ENCODE data around the gene DLGAP1. TPM values are rescaled to one million over a fixed set of nuclear protein-coding genes. Genes with fewer than 3 reads are reported as not detected.

The DLGAP1 gene
- total RNA-seq, 1 donor from 2014 or later: 3.2 TPM

DNA sequence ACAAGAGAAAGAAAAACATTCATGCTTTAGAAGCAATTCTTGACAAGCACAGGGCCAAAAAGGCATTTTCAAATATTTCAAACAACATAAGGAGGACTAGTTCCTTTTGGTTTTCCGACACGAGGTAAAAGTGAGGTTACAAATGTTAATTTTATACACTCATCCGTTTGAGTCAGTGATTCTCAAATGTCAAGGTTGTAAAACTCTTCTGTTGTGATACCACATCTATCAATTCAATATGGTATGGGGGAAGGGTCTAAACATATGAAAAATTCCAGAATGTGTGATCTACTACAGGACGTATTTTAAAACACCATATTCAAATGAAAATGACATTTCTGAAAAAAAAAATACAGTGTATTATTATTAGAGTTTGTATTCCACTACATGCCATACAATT, 952.5 kb downstream of the DLGAP1 start:
- Histone ChIP-seq H3K9me3 (no peaks in the 10 kb centered on the region), H3K4me3 (no peak overlapping the region), H3K36me3 (no peaks in the 10 kb centered on the region), H3K27me3 (no peaks in the 10 kb centered on the region), H3K4me1 (peaks cover 13% of the 10 kb centered on the region), H3K27ac (no peak overlapping the region)
- TF ChIP-seq, protein P1, sequence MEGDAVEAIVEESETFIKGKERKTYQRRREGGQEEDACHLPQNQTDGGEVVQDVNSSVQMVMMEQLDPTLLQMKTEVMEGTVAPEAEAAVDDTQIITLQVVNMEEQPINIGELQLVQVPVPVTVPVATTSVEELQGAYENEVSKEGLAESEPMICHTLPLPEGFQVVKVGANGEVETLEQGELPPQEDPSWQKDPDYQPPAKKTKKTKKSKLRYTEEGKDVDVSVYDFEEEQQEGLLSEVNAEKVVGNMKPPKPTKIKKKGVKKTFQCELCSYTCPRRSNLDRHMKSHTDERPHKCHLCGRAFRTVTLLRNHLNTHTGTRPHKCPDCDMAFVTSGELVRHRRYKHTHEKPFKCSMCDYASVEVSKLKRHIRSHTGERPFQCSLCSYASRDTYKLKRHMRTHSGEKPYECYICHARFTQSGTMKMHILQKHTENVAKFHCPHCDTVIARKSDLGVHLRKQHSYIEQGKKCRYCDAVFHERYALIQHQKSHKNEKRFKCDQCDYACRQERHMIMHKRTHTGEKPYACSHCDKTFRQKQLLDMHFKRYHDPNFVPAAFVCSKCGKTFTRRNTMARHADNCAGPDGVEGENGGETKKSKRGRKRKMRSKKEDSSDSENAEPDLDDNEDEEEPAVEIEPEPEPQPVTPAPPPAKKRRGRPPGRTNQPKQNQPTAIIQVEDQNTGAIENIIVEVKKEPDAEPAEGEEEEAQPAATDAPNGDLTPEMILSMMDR (IDR thresholded peaks at IDR 0.05): no peak
- no peak for TF ChIP-seq POLR2AphosphoS5 (IDR thresholded peaks at IDR 0.05; ENCODE audit: insufficient read depth in 1 of 2, low read depth in 1 of 2)
- TF ChIP-seq POLR2A (IDR thresholded peaks at IDR 0.05): no peak
- intact Hi-C loops (cut with DNase I): no loop called here
- DNase-seq (ENCODE audit: extremely low spot score in 2 of 2): no peak

DNA sequence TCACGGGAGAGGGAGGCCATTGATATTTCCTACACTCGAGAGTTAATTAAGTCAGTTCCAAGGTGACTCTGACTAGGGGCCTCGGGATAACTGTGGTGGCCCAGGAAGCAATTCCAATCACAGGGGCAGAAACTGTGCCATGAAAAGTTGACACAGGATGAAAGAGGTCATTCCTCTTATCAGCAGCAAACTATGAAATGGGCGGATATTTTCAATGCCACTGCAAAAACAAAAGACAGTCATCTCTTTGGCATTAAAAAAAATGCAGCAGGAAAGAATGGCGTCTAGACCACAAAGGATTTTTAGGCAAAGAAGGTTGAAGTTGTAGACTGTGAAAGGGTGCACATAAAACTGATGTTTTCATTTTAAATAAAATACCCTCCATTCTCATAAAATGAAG, 955.1 kb downstream of the DLGAP1 start:
- intact Hi-C loops (cut with DNase I): no loop called here
- H3K36me3 ChIP-seq: no peaks in the 10 kb centered on the region
- peaks cover 13% of the 10 kb centered on the region for H3K4me1 ChIP-seq
- H3K4me3 ChIP-seq: peak overlapping the region in 1 of 2 donors; percentile 45
- H3K9me3 ChIP-seq: no peaks in the 10 kb centered on the region
- no peak for DNase-seq (ENCODE audit: extremely low spot score in 2 of 2)
- no peak for TF ChIP-seq POLR2A (IDR thresholded peaks at IDR 0.05)
- no peak overlapping the region for H3K27ac ChIP-seq
- no peaks in the 10 kb centered on the region for H3K27me3 ChIP-seq

DNA sequence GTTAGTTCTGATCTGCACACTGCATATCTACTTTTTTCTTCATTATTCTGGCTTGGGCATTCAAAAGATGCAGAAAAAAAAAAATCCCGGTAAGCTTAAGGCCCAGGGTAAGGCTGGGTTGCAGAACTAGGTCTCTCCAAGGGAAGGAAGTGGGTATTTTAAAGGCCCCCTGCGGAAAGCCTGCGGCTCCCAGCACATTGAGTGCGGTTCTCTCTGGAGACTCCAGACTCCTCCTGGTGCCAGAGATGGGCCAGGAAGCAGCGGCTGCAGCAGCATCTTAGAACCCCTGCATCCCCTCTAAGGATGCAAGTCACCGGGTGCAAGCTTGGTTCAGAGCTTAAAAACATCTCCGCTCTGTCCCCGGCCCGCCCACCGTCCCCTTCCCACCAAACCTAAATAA, 955.6 kb downstream of the DLGAP1 start:
- peaks cover 13% of the 10 kb centered on the region for H3K4me1 ChIP-seq
- H3K36me3 ChIP-seq: no peaks in the 10 kb centered on the region
- peak overlapping the region; percentile 37 to 45 for H3K4me3 ChIP-seq
- no peak for DNase-seq (ENCODE audit: extremely low spot score in 2 of 2)
- no peaks in the 10 kb centered on the region for H3K9me3 ChIP-seq
- no peak overlapping the region for H3K27ac ChIP-seq
- intact Hi-C loops (cut with DNase I): no loop called here
- TF ChIP-seq, protein P1 (IDR thresholded peaks at IDR 0.05): no peak
- TF ChIP-seq POLR2A (IDR thresholded peaks at IDR 0.05): no peak
- no peak for TF ChIP-seq POLR2AphosphoS5 (IDR thresholded peaks at IDR 0.05; ENCODE audit: insufficient read depth in 1 of 2, low read depth in 1 of 2)
- no peaks in the 10 kb centered on the region for H3K27me3 ChIP-seq

DNA sequence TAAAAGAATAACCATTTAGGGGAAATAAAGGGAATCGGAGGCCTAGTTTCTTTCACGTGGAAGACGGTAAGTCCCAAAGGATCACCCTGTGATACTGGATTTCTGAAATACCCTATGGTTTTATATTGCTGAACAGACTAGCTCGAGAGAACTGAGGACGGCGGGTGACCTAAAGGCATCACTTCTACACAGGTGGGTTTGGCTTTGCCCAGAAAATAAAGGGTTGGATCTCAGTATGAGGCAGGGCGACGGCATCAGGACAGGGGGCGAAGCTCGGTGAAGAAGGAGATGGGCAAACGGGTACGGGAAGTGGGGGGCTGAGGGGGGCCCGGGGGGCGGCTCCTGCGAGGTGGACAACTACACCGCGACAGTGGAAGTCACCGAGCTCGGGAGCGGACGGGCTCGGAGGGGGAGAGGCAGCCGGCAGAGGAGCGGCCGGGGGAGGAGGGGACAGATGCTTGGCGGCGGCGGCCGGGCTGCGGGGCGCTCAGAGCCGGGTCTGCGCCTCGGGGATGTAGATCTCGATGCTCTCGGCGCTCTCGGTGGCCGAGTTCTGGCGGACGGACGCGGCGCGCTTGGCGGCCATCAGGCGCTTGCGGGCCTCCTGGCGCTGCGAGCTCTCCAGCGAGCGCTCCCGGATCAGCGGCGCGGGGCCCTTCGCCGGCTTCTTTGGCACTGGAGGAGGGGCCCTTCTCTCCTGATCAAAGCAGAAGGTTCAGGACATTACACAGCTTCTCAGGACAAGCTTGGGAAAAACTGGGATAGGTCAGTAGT, 956.2 kb downstream of the DLGAP1 start:
- Histone ChIP-seq H3K4me1 (peaks cover 13% of the 10 kb centered on the region), H3K4me3 (peak overlapping the region; percentile 37 to 45), H3K27me3 (no peaks in the 10 kb centered on the region), H3K9me3 (no peaks in the 10 kb centered on the region), H3K27ac (no peak overlapping the region), H3K36me3 (no peaks in the 10 kb centered on the region)
- no peak for DNase-seq (ENCODE audit: extremely low spot score in 2 of 2)
- TF ChIP-seq, protein P1 (IDR thresholded peaks at IDR 0.05): no peak
- TF ChIP-seq POLR2A (IDR thresholded peaks at IDR 0.05): no peak
- TF ChIP-seq POLR2AphosphoS5 (IDR thresholded peaks at IDR 0.05; ENCODE audit: insufficient read depth in 1 of 2, low read depth in 1 of 2): no peak
- intact Hi-C loops (cut with DNase I): no loop called here

DNA sequence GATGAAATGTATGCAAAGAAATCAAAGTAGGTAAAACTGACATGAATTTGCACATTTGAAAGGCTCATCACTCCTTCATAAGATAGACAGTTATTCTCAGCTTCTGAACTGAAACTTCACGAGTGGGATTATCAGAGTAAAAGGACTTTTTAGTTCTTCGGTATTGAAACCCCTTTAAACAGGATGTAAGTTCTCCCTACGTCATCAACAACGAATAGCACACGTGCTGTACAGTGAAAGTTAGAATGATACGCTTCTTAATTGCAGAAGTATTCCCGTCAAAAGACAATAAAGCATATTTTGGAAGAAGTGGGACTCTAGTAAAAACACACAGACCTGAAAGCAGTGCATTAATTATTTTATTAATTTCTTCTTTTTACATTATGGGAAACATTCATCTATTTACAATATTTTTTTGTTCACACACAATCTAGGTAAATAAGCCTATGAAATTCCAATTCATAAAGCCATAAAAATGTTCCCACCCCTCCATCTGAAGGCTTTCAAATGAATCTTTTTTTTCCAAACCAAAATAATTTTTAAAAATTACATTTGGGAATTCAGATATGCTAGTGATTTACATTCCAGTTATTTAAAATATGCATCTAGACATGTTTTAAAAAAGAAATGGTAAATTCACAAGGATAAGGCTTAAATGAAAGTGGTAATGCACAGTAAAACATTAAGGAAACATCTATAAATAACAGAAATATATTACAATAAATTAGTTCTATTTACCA, 959.2 kb downstream of the DLGAP1 start:
- intact Hi-C loops (cut with DNase I): no loop called here

More for the DNA sequence above, 959.2 kb downstream of the DLGAP1 start:
- peaks cover 13% of the 10 kb centered on the region for H3K4me1 ChIP-seq
- H3K27me3 ChIP-seq: no peaks in the 10 kb centered on the region
- TF ChIP-seq POLR2AphosphoS5 (IDR thresholded peaks at IDR 0.05; ENCODE audit: insufficient read depth in 1 of 2, low read depth in 1 of 2) (no peak), POLR2A (IDR thresholded peaks at IDR 0.05) (no peak)
- TF ChIP-seq, protein P1 (IDR thresholded peaks at IDR 0.05): no peak
- no peak overlapping the region for H3K4me3 ChIP-seq
- no peak for DNase-seq (ENCODE audit: extremely low spot score in 2 of 2)
- no peaks in the 10 kb centered on the region for H3K9me3 ChIP-seq
- no peak overlapping the region for H3K27ac ChIP-seq
- no peaks in the 10 kb centered on the region for H3K36me3 ChIP-seq
